GM21723 (cell line): Measurements from ENCODE around the gene CSF3.

Experiments
- ATAC-seq: cut with Tn5 transposase; IDR thresholded peaks from one replicate; pipeline ENCODE4 v1.9.1; 2021; ENCODE audit warnings: mild to moderate bottlenecking, moderate library complexity; ENCODE audit not compliant: unreplicated experiment

The CSF3 gene

GRCh38 chr17:40060887-40061608, 45.8 kb downstream of the CSF3 start:
- ATAC-seq: no peak

GRCh38 chr17:40061609-40062038, 46.4 kb downstream of the CSF3 start:
- no peak for ATAC-seq

GRCh38 chr17:40062329-40063186, 47.3 kb downstream of the CSF3 start, which contains the start of gene THRA:
THRA (plus strand) TSS chr17:40062965; CDS start chr17:40074489, 11,524 bp downstream.
- no peak for ATAC-seq

- no peak for ATAC-seq
Measured at GRCh38 chr17:40063187-40063771, 48.0 kb downstream of the CSF3 start.

- ATAC-seq: no peak
Measured at GRCh38 chr17:40063901-40064531, 48.8 kb downstream of the CSF3 start.

GRCh38 chr17:40064971-40065768, 49.9 kb downstream of the CSF3 start:
- ATAC-seq: no peak

GRCh38 chr17:40065769-40066510, 50.7 kb downstream of the CSF3 start:
- ATAC-seq: no peak
